ENCODE results near the gene ST3GAL3. TPM values are rescaled to one million over a fixed set of nuclear protein-coding genes. Genes with fewer than 3 reads are reported as not detected.
A peak's percentile ranks its signal among the peaks of the same experiment; 100 is the strongest.

ST3GAL3 gene
- total RNA-seq, 2 experiments from 2014 or later = 23.7 to 24.3 TPM

DNA sequence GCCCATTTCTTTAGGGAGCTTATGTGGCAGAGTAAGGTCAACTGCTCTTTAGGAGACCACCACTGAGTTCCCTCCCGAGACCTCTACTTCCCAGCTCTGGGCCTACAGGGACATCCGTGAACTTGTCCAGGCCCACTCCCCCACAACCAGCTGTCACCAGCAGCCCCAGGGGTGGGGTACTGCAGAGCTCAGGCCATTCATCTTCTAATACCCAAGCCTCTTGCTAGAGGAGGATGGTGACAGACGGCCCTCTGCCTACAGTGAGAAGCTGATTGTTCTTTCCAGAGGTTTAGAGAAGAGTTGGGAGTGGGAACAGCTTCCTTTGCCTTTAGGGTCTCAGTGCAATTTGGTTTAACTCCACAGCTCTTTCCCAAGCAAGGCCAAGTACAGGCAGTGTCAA, 193.1 kb downstream of the ST3GAL3 start:
- H3K4me3 Mint-ChIP-seq = no peak overlapping the region
- no peak overlapping the region for H3K27ac Mint-ChIP-seq
- ChIA-PET POLR2A (no interaction called here), CTCF (interaction anchor here (0.5 to 1.1 kb wide), 5 partner anchors 9 to 43 kb away, joined by 3 read pairs; no protein-coding TSS in a partner anchor)
- no peak for DNase-seq
- no peaks in the 10 kb centered on the region for H3K27me3 Mint-ChIP-seq
- H3K4me1 Mint-ChIP-seq = no peaks in the 10 kb centered on the region
- H3K9me3 Mint-ChIP-seq = no peaks in the 10 kb centered on the region
- peaks cover 6% of the 10 kb centered on the region for H3K36me3 Mint-ChIP-seq (ENCODE audit: low read depth)

GRCh38 chr1:43901196-43901961, 194.0 kb downstream of the ST3GAL3 start:
- Mint-ChIP-seq H3K27ac (no peak overlapping the region), H3K27me3 (no peaks in the 10 kb centered on the region), H3K9me3 (no peaks in the 10 kb centered on the region), H3K36me3 (ENCODE audit: low read depth) (peaks cover 6% of the 10 kb centered on the region), H3K4me3 (no peak overlapping the region), H3K4me1 (no peaks in the 10 kb centered on the region)
- POLR2A ChIA-PET = no interaction called here
- CTCF ChIA-PET = no interaction called here
- DNase-seq = no peak

- no peaks in the 10 kb centered on the region for H3K9me3 Mint-ChIP-seq
- H3K27me3 Mint-ChIP-seq = no peaks in the 10 kb centered on the region
- DNase-seq = no peak
- H3K36me3 Mint-ChIP-seq (ENCODE audit: low read depth) = peaks cover 4% of the 10 kb centered on the region
- ChIA-PET POLR2A (no interaction called here), CTCF (interaction anchor here (1.0 to 1.4 kb wide), 3 partner anchors 26 to 139 kb away, joined by 5 to 7 read pairs (median 6); no protein-coding TSS in a partner anchor)
- peaks cover 2% of the 10 kb centered on the region for H3K4me1 Mint-ChIP-seq
- H3K27ac Mint-ChIP-seq = peak overlapping the region; percentile 25
- H3K4me3 Mint-ChIP-seq = no peak overlapping the region
Measured at GRCh38 chr1:43902058-43902831, 194.9 kb downstream of the ST3GAL3 start.

- CTCF ChIA-PET = no interaction called here
Measured at GRCh38 chr1:43904660-43905551, 197.6 kb downstream of the ST3GAL3 start.

DNA sequence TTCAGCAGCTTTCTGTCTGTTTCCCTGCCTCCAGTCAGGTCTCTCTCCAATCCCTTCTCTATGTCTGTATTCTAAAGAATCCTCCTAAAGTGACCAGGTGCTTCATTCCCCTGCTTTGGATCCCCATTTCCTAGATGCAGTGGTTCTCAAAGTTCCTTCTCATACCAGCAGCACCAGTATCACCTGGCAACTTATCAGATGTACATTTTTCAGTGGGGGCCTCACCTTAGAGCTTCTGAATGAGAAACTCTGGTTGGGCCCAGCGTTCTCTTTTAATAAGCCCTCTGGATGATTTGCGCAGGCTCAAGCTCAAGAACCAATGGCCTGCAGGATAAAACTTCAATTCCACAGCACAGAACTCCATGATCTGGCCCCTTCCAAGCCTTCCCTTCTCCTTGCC, 200.9 kb downstream of the ST3GAL3 start:
- CTCF ChIA-PET = interaction anchor here (0.7 to 1.6 kb wide), 2 partner anchors 26 to 30 kb away, joined by 4 read pairs; no protein-coding TSS in a partner anchor
- Mint-ChIP-seq H3K27me3 (no peaks in the 10 kb centered on the region), H3K36me3 (ENCODE audit: low read depth) (no peaks in the 10 kb centered on the region), H3K9me3 (no peaks in the 10 kb centered on the region), H3K4me3 (no peak overlapping the region), H3K27ac (peak overlapping the region; percentile 4), H3K4me1 (peaks cover 2% of the 10 kb centered on the region)
- POLR2A ChIA-PET = no interaction called here
- DNase-seq = no peak

More at GRCh38 chr1:43904660-43905551, 197.6 kb downstream of the ST3GAL3 start:
- Mint-ChIP-seq H3K9me3 (no peaks in the 10 kb centered on the region), H3K27ac (no peak overlapping the region), H3K4me1 (peaks cover 2% of the 10 kb centered on the region), H3K36me3 (ENCODE audit: low read depth) (peaks cover 2% of the 10 kb centered on the region), H3K4me3 (no peak overlapping the region), H3K27me3 (no peaks in the 10 kb centered on the region)
- DNase-seq = no peak
- POLR2A ChIA-PET = no interaction called here

GRCh38 chr1:43908858-43909257, 201.5 kb downstream of the ST3GAL3 start:
- DNase-seq = no peak
- Mint-ChIP-seq H3K4me3 (no peak overlapping the region), H3K27ac (no peak overlapping the region), H3K27me3 (no peaks in the 10 kb centered on the region), H3K4me1 (peaks cover 2% of the 10 kb centered on the region), H3K36me3 (ENCODE audit: low read depth) (no peaks in the 10 kb centered on the region), H3K9me3 (no peaks in the 10 kb centered on the region)
- POLR2A ChIA-PET = no interaction called here
- CTCF ChIA-PET = no interaction called here

GRCh38 chr1:43910343-43910742, 203.0 kb downstream of the ST3GAL3 start:
- Mint-ChIP-seq H3K36me3 (ENCODE audit: low read depth) (no peaks in the 10 kb centered on the region), H3K4me1 (peaks cover 2% of the 10 kb centered on the region), H3K27me3 (no peaks in the 10 kb centered on the region), H3K9me3 (no peaks in the 10 kb centered on the region), H3K27ac (no peak overlapping the region), H3K4me3 (no peak overlapping the region)
- ChIA-PET CTCF (interaction anchor here (1.2 to 2.1 kb wide), 2 partner anchors 10 to 24 kb away, joined by 3 to 6 read pairs; no protein-coding TSS in a partner anchor), POLR2A (no interaction called here)
- no peak for DNase-seq

DNA sequence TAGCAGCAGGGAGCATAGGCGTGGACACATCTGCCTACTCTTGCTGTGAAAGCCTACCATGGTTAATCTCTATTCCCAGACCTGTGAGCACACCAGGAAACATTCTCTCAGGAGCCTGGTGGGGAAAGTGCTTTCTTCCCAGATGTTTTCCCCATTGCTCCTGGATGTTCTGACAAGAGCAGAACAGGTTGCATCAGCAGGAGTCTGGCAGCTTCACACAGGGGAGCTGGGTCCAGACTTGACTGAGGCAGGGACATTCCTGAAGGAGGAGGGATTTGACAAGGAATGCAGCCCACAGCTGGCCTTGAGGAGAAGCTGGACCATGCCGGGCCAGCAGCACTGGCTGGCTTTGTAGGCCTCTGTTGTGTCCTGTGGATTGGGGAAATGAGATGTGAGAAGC, 205.3 kb downstream of the ST3GAL3 start:
- CTCF ChIA-PET = interaction anchor here (0.9 to 1.1 kb wide), 2 partner anchors 12 to 18 kb away, joined by 3 read pairs; no protein-coding TSS in a partner anchor

DNA sequence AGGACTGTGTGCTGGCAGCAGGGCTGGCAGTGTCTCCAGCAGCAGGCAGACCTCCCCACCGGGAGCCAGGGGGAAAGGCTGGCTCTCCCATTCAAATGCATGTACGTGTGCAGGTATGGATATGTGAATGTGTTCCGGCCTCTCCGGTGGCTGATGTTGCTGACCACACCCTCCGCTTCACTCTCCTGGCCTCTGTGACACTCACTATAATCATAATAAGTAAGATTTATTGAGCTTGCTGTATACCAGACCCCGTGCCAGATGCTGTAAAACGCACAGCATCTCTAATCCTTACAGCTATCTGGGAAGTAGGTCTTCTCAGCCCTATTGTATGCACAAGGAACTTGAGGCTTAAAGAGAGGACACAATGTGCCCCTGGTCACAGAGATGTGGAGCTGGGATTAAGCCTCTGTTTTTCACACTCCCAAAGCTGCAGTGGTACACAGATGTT, 205.7 kb downstream of the ST3GAL3 start:
- H3K36me3 Mint-ChIP-seq (ENCODE audit: low read depth) = no peaks in the 10 kb centered on the region
- H3K27ac Mint-ChIP-seq = no peak overlapping the region
- H3K27me3 Mint-ChIP-seq = no peaks in the 10 kb centered on the region
- no peaks in the 10 kb centered on the region for H3K4me1 Mint-ChIP-seq
- ChIA-PET CTCF (interaction anchor here (0.9 to 1.0 kb wide), 2 partner anchors 13 to 25 kb away, joined by 3 read pairs; no protein-coding TSS in a partner anchor), POLR2A (no interaction called here)
- H3K9me3 Mint-ChIP-seq = no peaks in the 10 kb centered on the region
- DNase-seq = no peak
- H3K4me3 Mint-ChIP-seq = no peak overlapping the region

More for the DNA sequence above, 205.3 kb downstream of the ST3GAL3 start:
- Mint-ChIP-seq H3K9me3 (no peaks in the 10 kb centered on the region), H3K4me1 (no peaks in the 10 kb centered on the region), H3K27ac (no peak overlapping the region), H3K4me3 (no peak overlapping the region), H3K36me3 (ENCODE audit: low read depth) (no peaks in the 10 kb centered on the region), H3K27me3 (no peaks in the 10 kb centered on the region)
- no peak for DNase-seq
- POLR2A ChIA-PET = no interaction called here

DNA sequence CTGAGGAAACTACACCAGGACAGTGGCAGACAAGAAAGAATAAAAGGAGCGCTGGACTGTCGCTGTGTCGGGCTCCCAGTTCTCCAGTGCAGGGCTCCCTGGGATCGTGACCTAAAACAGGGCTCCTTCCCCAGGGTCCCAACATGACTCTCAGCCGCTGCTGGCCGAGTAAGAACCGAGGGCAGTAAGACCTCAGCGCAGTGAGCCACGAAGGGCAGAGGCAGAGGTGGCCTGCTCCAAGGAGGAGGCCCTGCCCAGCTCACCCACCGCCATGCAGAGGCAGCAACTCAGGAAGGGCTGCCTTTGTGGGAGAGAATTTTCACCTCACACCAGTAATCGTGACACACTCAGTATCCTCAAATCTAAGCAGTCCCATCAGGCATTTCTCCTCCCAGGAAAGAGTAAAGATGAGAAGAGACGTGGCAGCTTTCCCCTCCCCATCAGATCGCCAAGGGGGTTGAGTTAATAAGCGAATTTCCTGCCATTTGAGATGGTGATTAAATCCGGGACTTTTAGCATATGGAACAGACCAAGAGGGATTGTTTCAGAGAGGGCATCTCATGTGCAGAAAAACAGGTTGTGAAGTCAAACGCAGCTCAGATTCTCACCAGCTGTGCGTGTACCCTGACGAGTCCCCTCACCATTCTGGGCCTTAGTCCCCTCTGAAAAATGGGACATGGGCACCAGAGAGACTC, 206.5 kb downstream of the ST3GAL3 start:
- no peak for DNase-seq
- POLR2A ChIA-PET = no interaction called here
- H3K36me3 Mint-ChIP-seq (ENCODE audit: low read depth) = no peaks in the 10 kb centered on the region
- H3K27me3 Mint-ChIP-seq = no peaks in the 10 kb centered on the region
- no peak overlapping the region for H3K4me3 Mint-ChIP-seq
- CTCF ChIA-PET = interaction anchor here (0.6 to 1.0 kb wide), 3 partner anchors 13 to 246 kb away, joined by 3 to 4 read pairs (median 3); no protein-coding TSS in a partner anchor
- H3K9me3 Mint-ChIP-seq = no peaks in the 10 kb centered on the region
- no peaks in the 10 kb centered on the region for H3K4me1 Mint-ChIP-seq
- H3K27ac Mint-ChIP-seq = no peak overlapping the region

GRCh38 chr1:43914576-43915525, 207.5 kb downstream of the ST3GAL3 start:
- no peaks in the 10 kb centered on the region for H3K27me3 Mint-ChIP-seq
- ChIA-PET CTCF (no interaction called here), POLR2A (interaction anchor here (0.6 kb wide), 1 partner anchor 134 kb away, joined by 3 read pairs; no protein-coding TSS in a partner anchor)
- H3K4me3 Mint-ChIP-seq = no peak overlapping the region
- H3K9me3 Mint-ChIP-seq = no peaks in the 10 kb centered on the region
- no peak for DNase-seq
- H3K27ac Mint-ChIP-seq = no peak overlapping the region
- peaks cover 7% of the 10 kb centered on the region for H3K4me1 Mint-ChIP-seq
- no peaks in the 10 kb centered on the region for H3K36me3 Mint-ChIP-seq (ENCODE audit: low read depth)
